MV-4-11 (cell line): ENCODE data around the gene WDR64.

Source experiments
- DNase-seq: peaks from one replicate; lab custom pipeline; 2025; lab: John Stamatoyannopoulos, UW

The WDR64 gene

GRCh38 chr1:241652012-241652411 is at the start of gene WDR64:
WDR64 (plus strand) TSS chr1:241652281; CDS start chr1:241652485, 204 bp downstream.
- peak; percentile 45 for DNase-seq

- DNase-seq = peak; percentile 31
Observed at GRCh38 chr1:241603731-241604245, 48.3 kb upstream of the WDR64 start.

- peak; percentile 30 for DNase-seq
Observed at GRCh38 chr1:241605146-241605805, 46.8 kb upstream of the WDR64 start.

GRCh38 chr1:241606544-241606943 is 45.5 kb upstream of the WDR64 start:
- DNase-seq = no peak

- no peak for DNase-seq
Observed at GRCh38 chr1:241607497-241607896, 44.6 kb upstream of the WDR64 start.

GRCh38 chr1:241608379-241609033 is 43.6 kb upstream of the WDR64 start:
- DNase-seq = peak; percentile 13

GRCh38 chr1:241610056-241610815 is 41.8 kb upstream of the WDR64 start:
- DNase-seq = no peak

- DNase-seq = peak; percentile 71
Observed at GRCh38 chr1:241611063-241611462, 41.0 kb upstream of the WDR64 start.

GRCh38 chr1:241611736-241612135 is 40.3 kb upstream of the WDR64 start:
- DNase-seq = no peak

- DNase-seq = peak; percentile 45
Observed at GRCh38 chr1:241612533-241613477, 39.3 kb upstream of the WDR64 start.

GRCh38 chr1:241614144-241614543 is 37.9 kb upstream of the WDR64 start:
- DNase-seq = peak; percentile 31

- DNase-seq = no peak
Observed at GRCh38 chr1:241614572-241614971, 37.5 kb upstream of the WDR64 start.

- peak; percentile 37 for DNase-seq
Observed at GRCh38 chr1:241615043-241615974, 36.8 kb upstream of the WDR64 start.

GRCh38 chr1:241617426-241617825 is 34.7 kb upstream of the WDR64 start:
- no peak for DNase-seq

- DNase-seq = no peak
Observed at GRCh38 chr1:241622669-241623068, 29.4 kb upstream of the WDR64 start.

GRCh38 chr1:241624935-241625334 is 27.1 kb upstream of the WDR64 start:
- no peak for DNase-seq

GRCh38 chr1:241627453-241628259 is 24.4 kb upstream of the WDR64 start:
- peak; percentile 50 for DNase-seq

- no peak for DNase-seq
Observed at GRCh38 chr1:241630005-241630404, 22.1 kb upstream of the WDR64 start.

GRCh38 chr1:241630476-241630875 is 21.6 kb upstream of the WDR64 start:
- DNase-seq = no peak

- no peak for DNase-seq
Observed at GRCh38 chr1:241630899-241631298, 21.2 kb upstream of the WDR64 start.
